UCSD-AML1 (cell line): ENCODE results near the gene STRN3.
"Not testable (repeated sequence)": the region's sequence is repeated elsewhere in the genome, so short reads cannot be mapped to it uniquely, and the experiment has no call there.

Source experiments
- DNase-seq: peaks from one replicate; lab custom pipeline; 2025; ENCODE audit not compliant: unreplicated experiment; lab: John Stamatoyannopoulos, UW

STRN3 gene

DNA sequence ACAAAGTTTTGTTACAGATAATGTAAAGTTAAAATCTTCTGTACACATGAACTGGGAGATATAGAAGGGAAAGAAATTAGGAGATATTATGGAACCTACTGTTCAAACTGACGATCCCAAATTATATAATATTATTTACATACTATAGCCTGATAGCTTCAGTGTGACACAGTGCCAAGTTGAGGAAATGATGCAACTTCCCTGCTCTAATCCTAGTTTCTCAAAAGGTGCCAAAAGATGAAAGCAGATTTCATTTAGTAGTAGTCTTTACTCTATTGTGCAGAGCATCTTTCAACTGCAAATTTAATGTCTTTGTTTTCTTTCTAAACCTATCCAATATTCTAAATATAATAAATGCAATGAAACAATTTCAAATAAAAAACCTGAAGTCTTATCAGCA lies 104.9 kb downstream of the STRN3 start:
- no peak for DNase-seq

DNA sequence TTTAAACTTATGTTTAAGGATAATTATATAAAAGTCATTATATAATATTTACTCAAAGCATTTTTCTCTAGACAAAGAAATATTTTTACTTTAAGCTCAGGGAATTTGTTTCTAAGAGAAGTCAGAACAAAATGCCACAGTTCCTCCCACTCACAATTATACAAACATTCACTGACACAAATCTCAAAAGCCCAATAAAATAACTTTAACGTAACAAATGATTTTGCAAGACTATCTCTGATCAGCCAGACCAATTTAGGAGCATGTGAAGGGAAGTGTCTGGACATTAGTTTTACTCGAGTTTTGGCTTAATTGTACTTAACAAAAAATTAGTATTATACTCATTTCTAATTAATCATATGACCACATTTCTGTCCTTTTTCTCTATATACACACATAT lies 110.6 kb downstream of the STRN3 start:
- DNase-seq = no peak

DNA sequence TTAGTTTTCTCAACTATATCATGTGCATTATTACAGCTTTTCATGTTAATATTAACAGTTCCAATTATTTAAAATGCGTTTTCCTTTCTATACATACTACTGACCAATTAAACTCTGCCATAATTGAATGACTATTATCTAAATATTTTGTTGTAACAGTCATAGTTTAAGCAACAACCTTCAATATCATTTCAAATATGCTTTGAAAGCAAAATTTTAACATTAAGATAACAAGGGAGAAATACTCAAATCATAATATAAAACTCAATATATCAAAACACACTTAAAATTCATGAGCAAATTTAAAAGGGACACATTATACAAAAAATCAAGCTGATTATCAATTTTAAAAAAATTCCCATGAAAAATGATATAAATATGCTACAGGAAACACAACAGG lies 111.4 kb downstream of the STRN3 start:
- DNase-seq = no peak

- no peak for DNase-seq
These were observed 117.4 kb downstream of the STRN3 start for GRCh38 chr14:30908826-30909225.

DNA sequence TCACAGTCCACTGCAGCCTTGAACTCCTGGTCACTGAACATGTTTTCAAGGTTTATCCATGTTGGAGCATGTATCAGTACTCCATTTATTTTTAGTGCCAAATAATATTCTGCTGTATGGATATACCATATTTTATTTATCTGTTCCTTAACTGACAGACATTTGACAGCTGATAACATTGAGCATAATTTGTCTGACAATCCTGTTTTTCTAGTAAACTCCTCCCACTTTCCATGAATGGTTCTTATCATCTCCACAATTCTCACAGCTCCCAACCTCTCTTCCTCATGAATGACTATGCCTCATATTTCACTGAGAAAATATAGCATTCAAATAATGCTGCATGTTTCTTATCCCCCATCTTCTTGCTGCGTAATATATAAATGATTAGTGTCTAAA lies 118.5 kb downstream of the STRN3 start:
- DNase-seq = no peak

GRCh38 chr14:30906752-30907658 lies 119.2 kb downstream of the STRN3 start:
- no peak for DNase-seq

DNA sequence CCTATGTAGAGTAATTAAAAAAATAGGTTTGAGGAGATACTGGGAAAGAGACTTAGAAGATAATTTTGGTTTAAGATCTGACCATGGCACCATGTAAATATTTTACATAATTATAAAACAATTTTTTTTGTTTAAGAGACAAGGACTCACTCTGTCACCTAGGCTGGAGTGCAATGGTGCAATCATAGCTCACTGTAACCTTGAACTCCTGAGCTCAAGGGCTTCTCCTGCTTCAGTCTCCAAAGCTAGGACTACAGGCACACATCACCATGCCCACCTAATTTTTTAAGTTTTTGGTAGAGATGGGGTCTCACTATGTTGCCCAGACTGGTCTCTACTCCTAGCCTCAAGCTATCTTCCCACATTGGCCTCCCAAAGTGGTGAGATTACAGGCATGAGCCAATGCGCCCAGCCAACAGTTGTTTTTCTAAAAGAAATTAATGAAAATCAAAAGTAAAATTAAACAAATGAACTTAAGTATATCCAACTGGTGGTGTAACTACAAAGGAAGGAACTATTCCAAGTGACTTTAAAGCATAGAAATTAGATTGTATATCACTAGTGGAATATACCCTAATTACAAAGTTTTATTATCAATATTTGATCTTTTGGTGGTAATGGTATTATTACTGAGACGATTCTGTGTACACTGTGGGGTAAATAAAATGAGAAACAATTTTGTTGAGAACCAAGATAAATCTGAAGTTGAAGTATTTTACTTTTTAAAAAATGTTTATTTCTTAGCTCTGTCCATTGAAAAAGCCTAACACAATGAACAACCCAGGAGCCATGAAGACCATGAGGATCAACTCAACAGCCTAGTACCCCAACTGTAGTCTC lies 122.7 kb downstream of the STRN3 start:
- DNase-seq = no peak

GRCh38 chr14:30897121-30897520 lies 129.1 kb downstream of the STRN3 start:
- DNase-seq = not testable (repeated sequence)

- no peak for DNase-seq
These were observed 129.7 kb downstream of the STRN3 start for GRCh38 chr14:30896435-30896834.

GRCh38 chr14:30894923-30895515 lies 131.2 kb downstream of the STRN3 start:
- DNase-seq = no peak

- no peak for DNase-seq
These were observed 132.4 kb downstream of the STRN3 start for GRCh38 chr14:30893819-30894218.

DNA sequence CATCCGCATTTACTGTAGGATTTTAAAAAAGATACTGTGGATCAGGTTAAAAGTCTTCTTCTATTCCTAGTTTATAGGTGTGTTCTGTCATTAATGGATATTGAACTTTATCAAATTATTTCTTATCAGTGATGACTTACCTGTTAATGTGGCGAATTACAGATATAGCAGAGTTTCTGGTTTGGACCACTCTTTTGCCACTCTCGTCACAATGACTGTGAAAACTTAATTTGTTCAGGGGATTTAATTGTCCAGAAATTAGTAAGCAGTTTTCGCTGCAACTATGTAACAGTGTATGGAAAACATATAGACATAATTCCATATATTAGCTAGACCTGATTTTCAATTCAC lies 137.0 kb downstream of the STRN3 start:
- no peak for DNase-seq

GRCh38 chr14:30888480-30889243 lies 137.5 kb downstream of the STRN3 start:
- no peak for DNase-seq

GRCh38 chr14:30885840-30886740 lies 140.1 kb downstream of the STRN3 start:
- no peak for DNase-seq

DNA sequence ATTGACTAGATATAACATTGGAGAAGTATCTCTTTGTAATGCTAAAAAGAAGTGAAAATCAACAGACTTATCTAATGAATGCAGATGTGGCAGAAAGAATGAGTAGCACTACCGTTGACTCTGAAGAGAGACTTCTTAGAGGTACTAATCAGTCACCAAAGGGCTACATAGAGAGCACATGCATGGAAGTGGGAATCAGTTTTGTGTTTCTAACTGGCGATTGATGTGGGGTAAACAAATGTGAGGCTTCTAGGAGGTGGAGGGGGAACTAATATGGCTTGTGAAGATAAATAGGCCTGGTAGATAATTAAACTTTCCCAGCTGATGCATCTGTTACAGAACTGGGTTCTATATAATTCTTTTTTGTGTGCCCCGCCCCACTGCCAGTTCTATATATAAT lies 141.3 kb downstream of the STRN3 start:
- no peak for DNase-seq

DNA sequence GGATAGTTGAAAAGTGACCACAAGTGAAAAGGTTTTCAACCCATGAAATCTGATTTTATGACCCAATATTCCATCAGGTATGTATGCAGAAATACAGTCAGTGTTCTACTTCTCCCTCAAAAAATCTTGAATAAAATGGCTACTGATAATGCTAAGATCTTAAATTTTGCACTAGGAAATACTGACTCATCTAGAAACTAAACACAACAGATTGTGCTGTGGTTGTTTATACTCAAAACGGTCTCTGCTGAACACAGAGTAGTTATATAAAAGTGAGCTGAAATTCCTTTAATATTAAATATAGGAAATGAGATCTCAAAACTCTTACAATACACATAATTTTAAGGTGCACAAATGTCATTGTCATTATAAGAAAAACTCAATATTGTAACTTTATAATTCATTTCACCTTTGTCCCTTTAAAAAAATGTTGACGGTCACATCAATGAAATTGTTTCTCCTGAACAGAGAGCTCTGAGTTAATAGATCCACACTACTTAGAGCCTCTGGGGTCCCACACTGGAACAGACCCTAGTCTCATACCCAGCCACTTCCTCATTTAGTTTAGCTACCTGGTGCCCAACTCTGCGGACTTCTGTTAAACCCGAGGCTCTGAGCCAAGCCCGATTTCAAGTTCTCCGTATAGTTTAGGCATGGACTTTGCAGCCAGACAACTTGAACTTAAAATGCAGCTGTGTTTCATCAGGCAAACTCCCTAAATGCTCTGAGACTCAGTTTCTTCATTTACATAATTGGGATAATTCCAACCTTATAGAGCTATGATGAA lies 142.5 kb downstream of the STRN3 start:
- DNase-seq = no peak

- DNase-seq = no peak
These were observed 143.7 kb downstream of the STRN3 start for GRCh38 chr14:30882431-30882830.

GRCh38 chr14:30876692-30877091 lies 149.5 kb downstream of the STRN3 start:
- DNase-seq = no peak

GRCh38 chr14:30875788-30876053 lies 150.5 kb downstream of the STRN3 start:
- no peak for DNase-seq
